Mucosa of rectum (tissue), 2 donors: ENCODE results near the gene NDUFAF4.

Experiments
- H3K27ac ChIP-seq, 2 donors: one replicate each; pipeline ENCODE4 v1.7.0; 2013; ENCODE audit warnings: inconsistent platforms in 2 of 2, low read depth in 2 of 2, low read length in 2 of 2
- H3K27me3 ChIP-seq, 2 donors: one replicate each; pipeline ENCODE4 v1.7.0; 2013; ENCODE audit warnings: low read length in 2 of 2; ENCODE audit not compliant: control insufficient read depth in 2 of 2, insufficient read depth in 2 of 2
- H3K36me3 ChIP-seq, 2 donors: one replicate each; pipeline ENCODE4 v1.7.0; 2013; ENCODE audit warnings: low read length in 2 of 2; ENCODE audit not compliant: control insufficient read depth in 2 of 2, insufficient read depth in 2 of 2
- H3K4me1 ChIP-seq, 2 donors: one replicate each; pipeline ENCODE4 v1.7.0; 2013; ENCODE audit warnings: low read length in 2 of 2, mild to moderate bottlenecking in 1 of 2; ENCODE audit not compliant: control insufficient read depth in 2 of 2, insufficient read depth in 2 of 2
- H3K4me3 ChIP-seq, 2 donors: one replicate each; pipeline ENCODE4 v1.7.0; 2013; ENCODE audit warnings: low read length in 2 of 2
- H3K9ac ChIP-seq, 2 donors: one replicate each; pipeline ENCODE4 v1.7.0; 2013; ENCODE audit warnings: low read length in 2 of 2, low read depth in 1 of 2, mild to moderate bottlenecking in 1 of 2
- H3K9me3 ChIP-seq, 2 donors: one replicate each; pipeline ENCODE4 v1.7.0; 2013; ENCODE audit warnings: low read length in 2 of 2; ENCODE audit not compliant: control insufficient read depth in 2 of 2
- donor health status: healthy.
- donor health status: Normal muscosa, but diverticular disease.

The NDUFAF4 gene

GRCh38 chr6:96872976-96873375 lies 24.7 kb downstream of the NDUFAF4 start:
- no peaks in the 10 kb centered on the region for H3K4me1 ChIP-seq
- H3K27ac ChIP-seq = no peak overlapping the region
- no peaks in the 10 kb centered on the region for H3K9me3 ChIP-seq
- H3K36me3 ChIP-seq = no peaks in the 10 kb centered on the region
- H3K4me3 ChIP-seq = no peak overlapping the region
- H3K27me3 ChIP-seq = no peaks in the 10 kb centered on the region
- no peak overlapping the region for H3K9ac ChIP-seq

GRCh38 chr6:96865055-96865405 lies 32.7 kb downstream of the NDUFAF4 start:
- Histone ChIP-seq H3K27me3 (no peaks in the 10 kb centered on the region), H3K9me3 (no peaks in the 10 kb centered on the region), H3K9ac (no peak overlapping the region), H3K4me3 (no peak overlapping the region), H3K27ac (no peak overlapping the region), H3K36me3 (no peaks in the 10 kb centered on the region), H3K4me1 (no peaks in the 10 kb centered on the region)

- peak overlapping the region in 1 of 2 donors; percentile 38 for H3K27ac ChIP-seq
Measured at GRCh38 chr6:96864216-96865054, 33.3 kb downstream of the NDUFAF4 start.

GRCh38 chr6:96862560-96862959 lies 35.1 kb downstream of the NDUFAF4 start:
- Histone ChIP-seq H3K4me1 (no peaks in the 10 kb centered on the region), H3K4me3 (no peak overlapping the region), H3K27ac (no peak overlapping the region), H3K27me3 (no peaks in the 10 kb centered on the region), H3K9me3 (no peaks in the 10 kb centered on the region), H3K36me3 (no peaks in the 10 kb centered on the region), H3K9ac (no peak overlapping the region)

More at GRCh38 chr6:96864216-96865054, 33.3 kb downstream of the NDUFAF4 start:
- Histone ChIP-seq H3K4me1 (no peaks in the 10 kb centered on the region), H3K9ac (no peak overlapping the region), H3K9me3 (no peaks in the 10 kb centered on the region), H3K27me3 (no peaks in the 10 kb centered on the region), H3K4me3 (no peak overlapping the region), H3K36me3 (no peaks in the 10 kb centered on the region)

- Histone ChIP-seq H3K4me1 (no peaks in the 10 kb centered on the region), H3K27me3 (no peaks in the 10 kb centered on the region), H3K9ac (no peak overlapping the region), H3K36me3 (no peaks in the 10 kb centered on the region), H3K9me3 (no peaks in the 10 kb centered on the region), H3K4me3 (no peak overlapping the region), H3K27ac (no peak overlapping the region)
Measured at GRCh38 chr6:96861588-96861987, 36.1 kb downstream of the NDUFAF4 start.

GRCh38 chr6:96856856-96857255 lies 40.8 kb downstream of the NDUFAF4 start:
- Histone ChIP-seq H3K4me1 (no peaks in the 10 kb centered on the region), H3K4me3 (no peak overlapping the region), H3K36me3 (no peaks in the 10 kb centered on the region), H3K27ac (no peak overlapping the region), H3K27me3 (no peaks in the 10 kb centered on the region), H3K9ac (no peak overlapping the region), H3K9me3 (peaks cover 0 to 3% of the 10 kb centered on the region in 2 donors)

GRCh38 chr6:96853083-96853482 lies 44.6 kb downstream of the NDUFAF4 start:
- H3K36me3 ChIP-seq = no peaks in the 10 kb centered on the region
- peaks cover 0 to 3% of the 10 kb centered on the region in 2 donors for H3K9me3 ChIP-seq
- no peak overlapping the region for H3K9ac ChIP-seq
- no peaks in the 10 kb centered on the region for H3K4me1 ChIP-seq
- H3K27ac ChIP-seq = no peak overlapping the region
- H3K27me3 ChIP-seq = no peaks in the 10 kb centered on the region
- no peak overlapping the region for H3K4me3 ChIP-seq

- Histone ChIP-seq H3K9ac (no peak overlapping the region), H3K36me3 (no peaks in the 10 kb centered on the region), H3K27me3 (no peaks in the 10 kb centered on the region), H3K9me3 (peaks cover 0 to 3% of the 10 kb centered on the region in 2 donors), H3K4me1 (no peaks in the 10 kb centered on the region), H3K4me3 (no peak overlapping the region), H3K27ac (no peak overlapping the region)
Measured at GRCh38 chr6:96852605-96853004, 45.1 kb downstream of the NDUFAF4 start.

GRCh38 chr6:96851858-96852257 lies 45.8 kb downstream of the NDUFAF4 start:
- H3K4me1 ChIP-seq = no peaks in the 10 kb centered on the region
- H3K27me3 ChIP-seq = no peaks in the 10 kb centered on the region
- no peak overlapping the region for H3K4me3 ChIP-seq
- H3K9ac ChIP-seq = no peak overlapping the region
- H3K36me3 ChIP-seq = no peaks in the 10 kb centered on the region
- peaks cover 0 to 3% of the 10 kb centered on the region in 2 donors for H3K9me3 ChIP-seq
- no peak overlapping the region for H3K27ac ChIP-seq

- no peak overlapping the region for H3K9ac ChIP-seq
- H3K4me1 ChIP-seq = no peaks in the 10 kb centered on the region
- no peak overlapping the region for H3K4me3 ChIP-seq
- no peaks in the 10 kb centered on the region for H3K27me3 ChIP-seq
- no peak overlapping the region for H3K27ac ChIP-seq
- peaks cover 0 to 3% of the 10 kb centered on the region in 2 donors for H3K9me3 ChIP-seq
- no peaks in the 10 kb centered on the region for H3K36me3 ChIP-seq
Measured at GRCh38 chr6:96849615-96850014, 48.1 kb downstream of the NDUFAF4 start.
